Measurements from ENCODE around the gene ARGLU1.

ARGLU1 gene

GRCh38 chr13:106541826-106542225, 26.1 kb downstream of the ARGLU1 start:
- Histone ChIP-seq H3K4me1 (ENCODE audit: control insufficient read depth in 1 of 2, insufficient read depth in 1 of 2, low read depth in 1 of 2, low read length in 1 of 2) (peaks cover 5 to 9% of the 10 kb centered on the region in 2 experiments), H3K36me3 (peaks cover 26% of the 10 kb centered on the region), H3K4me3 (ENCODE audit: low read depth in 1 of 2, low read length in 1 of 2) (no peak overlapping the region), H3K27me3 (peaks cover 5% of the 10 kb centered on the region), H3K27ac (no peak overlapping the region), H3K9me3 (no peaks in the 10 kb centered on the region)
- no peak for TF ChIP-seq CTCF (IDR thresholded peaks at IDR 0.05)

- no peak for TF ChIP-seq CTCF (IDR thresholded peaks at IDR 0.05)
- Histone ChIP-seq H3K36me3 (peaks cover 20% of the 10 kb centered on the region), H3K27ac (no peak overlapping the region), H3K4me1 (ENCODE audit: control insufficient read depth in 1 of 2, insufficient read depth in 1 of 2, low read depth in 1 of 2, low read length in 1 of 2) (peaks cover 12 to 19% of the 10 kb centered on the region in 2 experiments), H3K9me3 (no peaks in the 10 kb centered on the region), H3K27me3 (peaks cover 13% of the 10 kb centered on the region), H3K4me3 (ENCODE audit: low read depth in 1 of 2, low read length in 1 of 2) (no peak overlapping the region)
Measured at GRCh38 chr13:106540613-106541012, 27.3 kb downstream of the ARGLU1 start.

GRCh38 chr13:106537521-106537920, 30.4 kb downstream of the ARGLU1 start:
- no peaks in the 10 kb centered on the region for H3K9me3 ChIP-seq
- H3K4me1 ChIP-seq (ENCODE audit: control insufficient read depth in 1 of 2, insufficient read depth in 1 of 2, low read depth in 1 of 2, low read length in 1 of 2), result peaks cover 36 to 43% of the 10 kb centered on the region in 2 experiments
- H3K27me3 ChIP-seq, result peaks cover 42% of the 10 kb centered on the region
- H3K36me3 ChIP-seq, result peaks cover 4% of the 10 kb centered on the region
- no peak for TF ChIP-seq CTCF (IDR thresholded peaks at IDR 0.05)
- no peak overlapping the region for H3K4me3 ChIP-seq (ENCODE audit: low read depth in 1 of 2, low read length in 1 of 2)
- no peak overlapping the region for H3K27ac ChIP-seq

GRCh38 chr13:106536244-106537034, 31.5 kb downstream of the ARGLU1 start:
- peak overlapping the region; percentile 85 to 95 for H3K4me3 ChIP-seq (ENCODE audit: low read depth in 1 of 2, low read length in 1 of 2)
- peak; percentile 89 for TF ChIP-seq CTCF (IDR thresholded peaks at IDR 0.05)
- no peaks in the 10 kb centered on the region for H3K9me3 ChIP-seq
- peak overlapping the region; percentile 20 for H3K27ac ChIP-seq
- H3K27me3 ChIP-seq, result peaks cover 53% of the 10 kb centered on the region
- no peaks in the 10 kb centered on the region for H3K36me3 ChIP-seq
- peaks cover 31 to 35% of the 10 kb centered on the region in 2 experiments for H3K4me1 ChIP-seq (ENCODE audit: control insufficient read depth in 1 of 2, insufficient read depth in 1 of 2, low read depth in 1 of 2, low read length in 1 of 2)

GRCh38 chr13:106535552-106536243, 32.2 kb downstream of the ARGLU1 start, which contains the start of gene EFNB2:
Gene EFNB2, minus strand, starts transcription at chr13:106535662. Its CDS starts 698 bp downstream, at chr13:106534964.
- H3K27me3 ChIP-seq, result peaks cover 60% of the 10 kb centered on the region
- H3K4me1 ChIP-seq (ENCODE audit: control insufficient read depth in 1 of 2, insufficient read depth in 1 of 2, low read depth in 1 of 2, low read length in 1 of 2), result peaks cover 31 to 35% of the 10 kb centered on the region in 2 experiments
- peak within 1 kb of the TSS; percentile 85 to 95 for H3K4me3 ChIP-seq (ENCODE audit: low read depth in 1 of 2, low read length in 1 of 2)
- peak; percentile 49 for TF ChIP-seq CTCF (IDR thresholded peaks at IDR 0.05)
- H3K27ac ChIP-seq, result peak within 1 kb of the TSS; percentile 20
- no peaks in the 10 kb centered on the region for H3K9me3 ChIP-seq
- H3K36me3 ChIP-seq, result no peaks in the 10 kb centered on the region

All from neutrophil (primary cell).